ENCODE results near the gene GABRB1.

GABRB1 gene

GRCh38 chr4:47221721-47222120 is 190.4 kb downstream of the GABRB1 start:
- no peak for TF ChIP-seq GATA3 (IDR thresholded peaks at IDR 0.05; ENCODE audit: low read depth, low read length)
- TF ChIP-seq GATA2 (IDR thresholded peaks at IDR 0.05; ENCODE audit: low read depth, low read length), result no peak

DNA sequence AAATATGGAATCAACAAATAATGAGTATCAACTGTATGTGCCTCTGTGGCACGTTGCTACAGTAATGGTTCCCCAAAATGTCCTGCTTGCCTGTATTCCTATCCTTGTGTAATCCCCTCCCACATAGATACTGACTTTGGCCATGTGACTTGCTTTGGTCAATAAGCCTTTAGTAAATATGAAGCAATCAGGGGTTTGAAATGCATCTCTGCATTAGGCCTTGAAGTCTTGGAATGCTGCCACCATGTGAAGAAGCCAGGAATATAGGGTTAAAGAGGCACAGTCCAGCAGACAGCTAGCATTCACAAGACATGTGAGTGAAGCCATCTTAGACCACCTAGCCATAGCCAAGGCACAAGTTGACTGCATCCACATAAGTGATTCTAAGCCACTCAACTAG is 190.9 kb downstream of the GABRB1 start:
- no peak for TF ChIP-seq GATA2 (IDR thresholded peaks at IDR 0.05; ENCODE audit: low read depth, low read length)
- TF ChIP-seq GATA3 (IDR thresholded peaks at IDR 0.05; ENCODE audit: low read depth, low read length), result no peak

DNA sequence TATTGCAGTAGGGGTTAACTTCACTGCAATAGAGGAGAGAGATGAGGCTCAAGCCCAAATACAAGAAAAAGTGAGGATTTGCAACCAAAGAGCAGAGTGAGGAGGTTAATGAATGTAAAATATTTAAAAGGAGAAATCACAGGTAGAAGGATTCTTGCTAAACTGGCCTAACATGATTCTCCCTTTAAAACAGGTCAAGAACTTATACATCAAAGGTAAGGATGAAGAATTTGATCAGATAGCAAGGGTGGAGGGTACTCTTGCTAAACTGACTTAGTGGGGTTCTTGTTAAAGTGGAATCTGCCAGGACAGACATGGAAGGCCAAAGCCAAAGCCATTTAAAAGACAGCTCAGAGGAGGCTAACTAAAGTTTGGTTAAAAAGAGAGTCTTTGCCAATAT is 193.0 kb downstream of the GABRB1 start:
- TF ChIP-seq GATA2 (IDR thresholded peaks at IDR 0.05; ENCODE audit: low read depth, low read length) (no peak), GATA3 (IDR thresholded peaks at IDR 0.05; ENCODE audit: low read depth, low read length) (no peak)

DNA sequence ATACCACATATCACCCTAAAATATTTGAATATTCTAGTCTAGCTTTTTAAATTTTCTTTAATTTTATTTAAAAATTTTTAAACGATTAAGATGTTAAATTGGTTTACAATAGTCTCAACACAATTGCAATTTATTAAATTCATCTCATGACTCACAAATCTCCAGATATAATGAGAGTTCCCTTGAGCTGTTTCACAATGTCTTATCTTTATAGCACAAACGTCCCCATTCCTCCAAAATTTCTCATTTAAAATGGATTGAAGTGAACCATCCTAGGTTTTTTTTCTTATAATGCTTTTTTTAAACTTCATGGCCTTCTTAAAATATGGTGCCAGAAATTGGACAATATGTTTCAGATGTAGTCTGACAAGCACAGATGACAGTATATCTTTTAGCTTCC is 204.4 kb downstream of the GABRB1 start:
- no peak for TF ChIP-seq GATA2 (IDR thresholded peaks at IDR 0.05; ENCODE audit: low read depth, low read length)
- no peak for TF ChIP-seq GATA3 (IDR thresholded peaks at IDR 0.05; ENCODE audit: low read depth, low read length)

- no peak for TF ChIP-seq GATA3 (IDR thresholded peaks at IDR 0.05; ENCODE audit: low read depth, low read length)
- TF ChIP-seq GATA2 (IDR thresholded peaks at IDR 0.05; ENCODE audit: low read depth, low read length), result no peak
These were observed 207.3 kb downstream of the GABRB1 start for GRCh38 chr4:47238667-47239066.

DNA sequence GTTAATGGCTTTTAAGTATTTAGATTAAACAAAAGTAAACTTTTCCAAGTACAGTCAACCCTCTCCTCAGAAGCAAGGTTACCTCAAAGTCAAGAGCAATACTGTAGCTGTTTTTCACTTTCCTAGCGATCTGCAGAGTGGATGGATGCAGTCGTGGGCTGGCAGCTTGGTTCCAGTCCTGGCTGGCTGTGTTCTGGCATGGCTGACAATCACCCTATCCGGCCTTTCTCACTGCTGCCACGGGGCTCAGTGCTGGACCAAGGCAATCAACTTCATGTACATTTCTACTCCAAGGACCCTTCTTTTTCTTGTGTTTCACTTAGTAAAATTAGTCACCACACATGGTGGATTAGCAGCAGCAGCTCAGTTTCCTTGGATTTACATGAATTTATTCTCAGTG is 208.3 kb downstream of the GABRB1 start:
- TF ChIP-seq GATA2 (IDR thresholded peaks at IDR 0.05; ENCODE audit: low read depth, low read length), result no peak
- no peak for TF ChIP-seq GATA3 (IDR thresholded peaks at IDR 0.05; ENCODE audit: low read depth, low read length)

DNA sequence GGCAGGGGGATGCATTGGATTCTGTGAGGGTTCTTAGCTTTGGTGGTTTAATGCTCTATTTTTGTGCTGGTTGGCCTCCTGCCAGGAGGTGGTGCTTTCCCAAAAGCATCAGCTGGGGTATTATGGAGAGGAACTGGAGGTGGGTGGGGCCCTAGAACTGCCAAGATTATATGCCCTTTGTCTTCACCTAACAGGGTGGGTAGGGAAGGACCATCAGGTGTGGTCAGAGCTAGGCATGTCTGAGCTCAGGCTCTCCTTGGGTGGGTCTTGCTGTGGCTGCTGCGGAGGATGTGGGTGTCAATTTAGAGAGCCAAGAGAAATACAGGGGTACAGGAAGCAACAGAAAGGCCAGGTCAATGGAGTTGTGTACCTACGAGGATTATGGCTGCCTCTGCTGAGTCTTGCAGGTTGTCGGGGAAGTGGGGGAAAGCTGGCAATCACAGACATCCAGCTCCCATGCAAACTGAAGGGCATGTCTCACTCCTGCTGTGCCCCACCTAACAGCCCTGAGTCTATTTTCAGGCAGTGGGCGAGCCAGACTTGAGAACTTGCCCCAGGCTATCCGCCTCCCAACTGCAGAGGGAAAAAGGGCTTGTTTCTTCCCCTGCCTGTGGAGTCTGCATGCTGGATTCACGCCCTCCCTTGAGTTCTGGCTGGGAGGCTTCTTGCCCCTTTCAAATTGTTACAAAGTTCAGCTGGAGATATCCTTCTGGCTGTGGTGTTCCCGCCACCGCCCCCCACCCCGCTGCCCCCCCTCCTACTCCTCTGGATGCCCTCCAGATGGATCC is 220.2 kb downstream of the GABRB1 start:
- TF ChIP-seq GATA2 (IDR thresholded peaks at IDR 0.05; ENCODE audit: low read depth, low read length) (no peak), GATA3 (IDR thresholded peaks at IDR 0.05; ENCODE audit: low read depth, low read length) (no peak)

GRCh38 chr4:47263721-47264120 is 232.4 kb downstream of the GABRB1 start:
- TF ChIP-seq GATA2 (IDR thresholded peaks at IDR 0.05; ENCODE audit: low read depth, low read length), result no peak
- TF ChIP-seq GATA3 (IDR thresholded peaks at IDR 0.05; ENCODE audit: low read depth, low read length), result no peak

GRCh38 chr4:47270201-47270888 is 239.0 kb downstream of the GABRB1 start:
- TF ChIP-seq GATA3 (IDR thresholded peaks at IDR 0.05; ENCODE audit: low read depth, low read length) (no peak), GATA2 (IDR thresholded peaks at IDR 0.05; ENCODE audit: low read depth, low read length) (no peak)

- no peak for TF ChIP-seq GATA3 (IDR thresholded peaks at IDR 0.05; ENCODE audit: low read depth, low read length)
- TF ChIP-seq GATA2 (IDR thresholded peaks at IDR 0.05; ENCODE audit: low read depth, low read length), result no peak
These were observed 239.9 kb downstream of the GABRB1 start for GRCh38 chr4:47271291-47271690.

GRCh38 chr4:47274901-47275300 is 243.5 kb downstream of the GABRB1 start:
- TF ChIP-seq GATA2 (IDR thresholded peaks at IDR 0.05; ENCODE audit: low read depth, low read length) (no peak), GATA3 (IDR thresholded peaks at IDR 0.05; ENCODE audit: low read depth, low read length) (no peak)

DNA sequence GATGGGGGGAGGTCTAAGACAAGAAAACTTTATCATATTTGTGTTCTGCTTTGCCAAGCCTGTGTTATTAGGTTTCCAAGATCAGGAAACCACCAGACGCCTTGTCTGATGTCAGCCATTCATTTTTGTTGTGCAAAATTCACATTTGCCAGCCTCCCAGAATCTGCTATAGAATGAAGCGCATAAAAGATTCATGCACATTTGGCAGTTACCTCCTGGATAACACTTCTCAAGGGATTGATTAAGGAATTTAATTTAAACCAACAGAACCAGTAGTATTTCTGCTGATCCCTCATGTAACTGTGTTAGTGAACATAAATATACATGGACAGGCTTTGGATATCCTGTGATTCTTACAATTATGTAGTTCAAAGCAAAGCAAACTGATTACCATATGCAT is 244.2 kb downstream of the GABRB1 start:
- TF ChIP-seq GATA2 (IDR thresholded peaks at IDR 0.05; ENCODE audit: low read depth, low read length) (no peak), GATA3 (IDR thresholded peaks at IDR 0.05; ENCODE audit: low read depth, low read length) (no peak)

DNA sequence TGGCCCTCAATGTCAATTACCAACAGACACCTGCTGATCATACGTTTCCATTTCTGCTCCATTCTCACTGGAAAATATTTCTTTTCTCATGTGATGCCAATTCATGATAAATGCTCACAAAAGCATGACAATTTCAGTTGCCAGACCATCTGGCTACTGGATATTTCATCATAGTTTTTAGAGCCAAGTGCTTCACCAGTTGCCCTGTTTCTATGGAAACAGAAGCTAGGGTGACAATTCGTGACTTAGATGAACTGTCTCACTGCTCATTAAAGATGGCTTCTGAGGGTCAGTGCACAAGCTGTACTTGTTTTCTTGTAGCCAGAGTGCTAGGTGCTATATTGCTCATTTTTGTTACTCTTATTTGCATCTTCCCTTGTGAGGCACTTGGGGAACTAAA is 247.3 kb downstream of the GABRB1 start:
- TF ChIP-seq GATA3 (IDR thresholded peaks at IDR 0.05; ENCODE audit: low read depth, low read length) (no peak), GATA2 (IDR thresholded peaks at IDR 0.05; ENCODE audit: low read depth, low read length) (no peak)

- TF ChIP-seq GATA2 (IDR thresholded peaks at IDR 0.05; ENCODE audit: low read depth, low read length), result no peak
- TF ChIP-seq GATA3 (IDR thresholded peaks at IDR 0.05; ENCODE audit: low read depth, low read length), result no peak
These were observed 256.4 kb downstream of the GABRB1 start for GRCh38 chr4:47287735-47288134.

DNA sequence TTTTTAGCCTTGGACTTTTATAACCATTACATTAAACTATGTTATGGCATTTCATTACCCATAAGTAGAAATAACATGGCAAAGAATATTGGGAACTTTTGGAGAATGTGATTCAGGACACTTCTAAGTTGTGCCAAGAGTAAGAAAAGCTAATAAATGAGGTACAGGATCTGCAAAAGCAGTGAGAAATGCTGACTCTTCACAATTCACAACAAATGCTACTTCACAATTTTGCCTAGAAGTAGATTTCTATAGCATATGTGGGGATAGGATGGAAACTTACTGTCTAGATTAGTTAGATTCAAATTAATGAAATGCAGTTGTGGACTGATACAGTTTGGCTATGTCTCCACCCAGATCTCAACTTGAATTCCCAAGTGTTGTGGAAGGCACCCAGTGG is 258.4 kb downstream of the GABRB1 start:
- no peak for TF ChIP-seq GATA3 (IDR thresholded peaks at IDR 0.05; ENCODE audit: low read depth, low read length)
- no peak for TF ChIP-seq GATA2 (IDR thresholded peaks at IDR 0.05; ENCODE audit: low read depth, low read length)
